D721Med (cell line): ENCODE measurements around the gene TBC1D5.

Source experiments
- DNase-seq: peaks from one replicate; pipeline ENCODE4 v3.0.0; 2011; ENCODE audit warnings: low spot score; ENCODE audit not compliant: insufficient read length
- FAIRE-seq: peaks from 2 replicates; lab custom pipeline; 2011; peaks lifted over from hg19 to GRCh38; lab: Jason Lieb, UNC
- CTCF ChIP-seq: IDR thresholded peaks from 2 replicates; pipeline ENCODE4 v1.5.1; 2012; ENCODE audit warnings: mild to moderate bottlenecking, control low read depth; ENCODE audit not compliant: insufficient read depth; ENCODE audit errors: missing control alignments

Gene TBC1D5

GRCh38 chr3:17340261-17340660 lies 402.2 kb downstream of the TBC1D5 start:
- DNase-seq (no peak), FAIRE-seq (no peak)
- no peak for TF ChIP-seq CTCF

DNA sequence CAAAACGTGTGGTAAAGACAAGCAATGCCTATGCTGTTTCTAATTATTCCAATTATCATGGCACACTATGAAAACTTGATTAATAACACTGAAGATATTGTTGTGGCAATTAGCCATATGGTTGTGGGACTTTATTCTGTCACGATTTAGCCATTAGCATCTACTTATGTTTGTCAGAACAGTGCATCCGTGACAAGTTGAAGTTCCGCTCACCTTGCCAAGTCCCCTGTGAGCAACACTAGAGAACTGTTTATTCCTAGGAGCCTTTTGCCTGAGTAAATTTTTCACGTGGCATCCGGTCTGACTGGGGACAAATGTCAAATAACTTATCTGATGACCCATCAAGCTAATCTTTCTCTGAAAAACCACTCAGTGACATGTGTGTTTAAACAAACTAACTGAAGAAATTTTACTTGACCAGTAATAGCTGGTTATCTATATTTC lies 403.3 kb downstream of the TBC1D5 start:
- DNase-seq = no peak
- no peak for FAIRE-seq
- no peak for TF ChIP-seq CTCF

- FAIRE-seq (no peak), DNase-seq (no peak)
- no peak for TF ChIP-seq CTCF
Measured at GRCh38 chr3:17336291-17336690, 406.1 kb downstream of the TBC1D5 start.

DNA sequence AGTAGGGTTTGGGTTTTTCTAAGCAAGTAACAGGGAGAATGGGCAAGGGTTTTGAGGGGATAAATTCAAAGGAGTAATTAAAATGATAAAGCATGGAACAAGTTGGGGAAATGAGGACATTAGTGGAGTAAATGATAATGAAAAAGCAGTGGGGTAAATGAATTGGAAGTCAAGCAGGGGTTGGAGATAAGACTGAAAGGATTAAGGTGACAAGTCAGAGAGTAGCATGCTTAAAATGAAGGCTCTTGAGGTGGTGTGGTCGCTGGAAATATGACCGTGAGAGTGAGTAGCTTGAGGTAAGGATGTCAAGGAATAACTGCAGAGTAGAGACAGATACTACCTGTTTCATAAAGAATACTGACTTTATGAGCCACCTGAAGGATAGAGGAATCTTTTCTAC lies 408.5 kb downstream of the TBC1D5 start:
- DNase-seq (no peak), FAIRE-seq (no peak)
- no peak for TF ChIP-seq CTCF

GRCh38 chr3:17333446-17333845 lies 409.0 kb downstream of the TBC1D5 start:
- TF ChIP-seq CTCF = no peak
- no peak for FAIRE-seq
- DNase-seq = no peak

GRCh38 chr3:17330660-17331059 lies 411.8 kb downstream of the TBC1D5 start:
- FAIRE-seq = no peak
- TF ChIP-seq CTCF = no peak
- no peak for DNase-seq

DNA sequence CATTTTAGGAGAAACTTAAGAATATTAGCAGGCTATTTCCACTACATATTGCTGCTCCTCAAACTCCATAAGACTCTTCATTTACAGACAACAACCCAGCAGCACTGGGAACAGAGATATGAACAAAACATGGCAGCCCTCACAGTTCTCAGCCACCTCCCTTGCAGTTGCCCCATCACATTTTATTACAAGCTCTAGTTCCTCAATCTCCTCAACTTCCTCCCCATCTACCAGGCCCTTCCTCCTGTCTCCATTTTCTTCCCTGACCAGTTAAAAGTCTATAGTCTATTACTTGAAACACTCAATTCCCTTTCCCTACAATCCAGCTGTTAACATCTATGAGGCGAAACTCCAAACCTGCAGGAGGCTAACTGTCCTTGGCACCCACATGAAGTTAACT lies 412.5 kb downstream of the TBC1D5 start:
- FAIRE-seq = no peak
- no peak for TF ChIP-seq CTCF
- no peak for DNase-seq
